Body of pancreas (tissue), 4 donors: Measurements from ENCODE around the gene SLC25A30.
"Not testable (repeated sequence)": the region's sequence is repeated elsewhere in the genome, so short reads cannot be mapped to it uniquely, and the experiment has no call there.

Experiments
- CTCF ChIP-seq, 7 experiments: fragments of 450-650 bp in 4 of 7; fragments of 200-600 bp in 3 of 7; sonication (generic) in 3 of 7; IDR thresholded peaks; one replicate each; pipeline ENCODE4 v1.5.1; 2016 to 2019; ENCODE audit warnings: antibody characterized with exemption in 7 of 7
- POLR2A ChIP-seq, 3 donors: fragments of 450-650 bp; IDR thresholded peaks; one replicate each; pipeline ENCODE4 v1.6.1; 2016; ENCODE audit warnings: antibody characterized with exemption in 3 of 3, mild to moderate bottlenecking in 2 of 3

- TF ChIP-seq CTCF, POLR2A (IDR thresholded peaks at IDR 0.05): not testable (repeated sequence)
Measured at GRCh38 chr13:45380708-45381107, 37.5 kb downstream of the SLC25A30 start.
